Thyroid gland (tissue), 4 donors: Measurements from ENCODE around the gene POLR3A.

ENCODE experiments used
- POLR2A ChIP-seq, 2 donors: fragments of 450-650 bp; IDR thresholded peaks; one replicate each; pipeline ENCODE4 v1.6.1; 2017; ENCODE audit warnings: antibody characterized with exemption in 2 of 2, mild to moderate bottlenecking in 2 of 2, moderate library complexity in 1 of 2
- TF ChIP-seq, protein P1 (sequence below), 6 experiments: fragments of 200-600 bp in 3 of 6; fragments of 450-650 bp in 3 of 6; sonication (generic) in 3 of 6; IDR thresholded peaks; one replicate each; pipeline ENCODE4 v1.5.1; 2016 to 2019; ENCODE audit warnings: antibody characterized with exemption in 6 of 6, mild to moderate bottlenecking in 2 of 6, inconsistent platforms in 1 of 6, moderate library complexity in 1 of 6

DNA sequence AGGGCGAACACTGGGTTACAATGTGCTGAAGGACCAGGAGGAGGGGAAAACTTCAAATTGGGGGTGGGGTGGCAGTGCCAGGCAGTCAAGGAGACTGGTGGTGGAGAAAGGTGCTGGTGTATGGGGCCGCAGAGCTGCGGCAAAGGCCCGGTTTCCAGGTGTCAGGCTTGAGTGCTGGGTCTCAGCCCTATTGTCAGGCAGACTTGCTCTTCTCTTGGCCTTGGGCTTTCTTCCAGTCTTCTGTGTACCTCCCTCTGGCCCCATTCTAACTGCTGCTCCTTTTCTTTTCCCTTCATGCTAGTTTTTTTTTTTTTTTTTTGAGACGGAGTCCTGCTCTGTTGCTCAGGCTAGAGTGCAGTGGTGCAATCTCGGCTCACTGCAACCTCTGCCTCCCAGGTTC is 51.0 kb downstream of the POLR3A start:
- TF ChIP-seq, protein P1, sequence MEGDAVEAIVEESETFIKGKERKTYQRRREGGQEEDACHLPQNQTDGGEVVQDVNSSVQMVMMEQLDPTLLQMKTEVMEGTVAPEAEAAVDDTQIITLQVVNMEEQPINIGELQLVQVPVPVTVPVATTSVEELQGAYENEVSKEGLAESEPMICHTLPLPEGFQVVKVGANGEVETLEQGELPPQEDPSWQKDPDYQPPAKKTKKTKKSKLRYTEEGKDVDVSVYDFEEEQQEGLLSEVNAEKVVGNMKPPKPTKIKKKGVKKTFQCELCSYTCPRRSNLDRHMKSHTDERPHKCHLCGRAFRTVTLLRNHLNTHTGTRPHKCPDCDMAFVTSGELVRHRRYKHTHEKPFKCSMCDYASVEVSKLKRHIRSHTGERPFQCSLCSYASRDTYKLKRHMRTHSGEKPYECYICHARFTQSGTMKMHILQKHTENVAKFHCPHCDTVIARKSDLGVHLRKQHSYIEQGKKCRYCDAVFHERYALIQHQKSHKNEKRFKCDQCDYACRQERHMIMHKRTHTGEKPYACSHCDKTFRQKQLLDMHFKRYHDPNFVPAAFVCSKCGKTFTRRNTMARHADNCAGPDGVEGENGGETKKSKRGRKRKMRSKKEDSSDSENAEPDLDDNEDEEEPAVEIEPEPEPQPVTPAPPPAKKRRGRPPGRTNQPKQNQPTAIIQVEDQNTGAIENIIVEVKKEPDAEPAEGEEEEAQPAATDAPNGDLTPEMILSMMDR (IDR thresholded peaks at IDR 0.05), result no peak
- no peak for TF ChIP-seq POLR2A (IDR thresholded peaks at IDR 0.05)
